Measurements from ENCODE around the gene MUC4.
"Not testable (repeated sequence)": the region's sequence is repeated elsewhere in the genome, so short reads cannot be mapped to it uniquely, and the experiment has no call there.

MUC4 gene

DNA sequence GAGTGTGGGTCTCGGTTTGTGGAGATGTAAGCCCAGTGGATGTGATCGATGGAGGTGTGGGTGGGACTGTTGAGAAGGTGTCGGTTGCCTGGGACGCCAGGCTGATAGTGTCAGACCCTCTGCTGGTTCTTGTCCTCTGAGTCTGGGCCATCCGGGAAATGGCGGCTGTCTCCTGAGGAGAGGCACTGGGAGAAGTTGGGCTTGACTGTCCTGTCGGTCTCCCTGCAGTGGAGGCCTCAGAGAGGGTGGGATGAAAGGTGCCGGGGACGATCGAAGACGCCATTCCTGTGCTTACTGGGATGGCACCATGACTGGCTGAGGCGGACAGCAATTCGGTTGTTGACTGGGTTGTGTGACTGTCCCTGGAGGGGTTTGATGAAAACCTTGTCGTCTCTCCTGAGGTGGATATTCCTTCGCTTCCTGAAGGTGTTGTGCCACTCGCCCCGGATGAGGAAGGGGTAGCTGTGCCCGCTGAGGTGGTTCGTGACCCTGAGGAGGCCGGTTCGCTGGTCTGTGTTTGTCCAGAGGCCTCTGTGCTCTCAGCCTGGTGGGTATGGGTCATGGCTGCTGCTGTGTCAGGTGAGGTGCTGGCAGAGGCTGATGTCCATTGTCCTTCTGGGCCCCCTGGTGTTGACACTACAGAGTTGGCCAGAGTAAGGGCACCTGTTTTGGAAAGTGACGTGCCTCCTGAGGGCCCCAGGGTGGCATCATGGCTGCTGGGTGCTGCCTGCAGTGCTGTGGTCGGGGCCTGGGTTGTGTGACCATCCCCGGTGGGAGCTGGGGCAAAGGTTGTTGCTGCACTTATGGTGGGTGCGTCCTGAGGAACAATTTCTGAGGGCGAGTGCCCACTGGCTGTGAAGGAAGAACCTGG lies 22.8 kb downstream of the MUC4 start:
- no peak for DNase-seq (ENCODE audit: low read depth in 2 of 2)

DNA sequence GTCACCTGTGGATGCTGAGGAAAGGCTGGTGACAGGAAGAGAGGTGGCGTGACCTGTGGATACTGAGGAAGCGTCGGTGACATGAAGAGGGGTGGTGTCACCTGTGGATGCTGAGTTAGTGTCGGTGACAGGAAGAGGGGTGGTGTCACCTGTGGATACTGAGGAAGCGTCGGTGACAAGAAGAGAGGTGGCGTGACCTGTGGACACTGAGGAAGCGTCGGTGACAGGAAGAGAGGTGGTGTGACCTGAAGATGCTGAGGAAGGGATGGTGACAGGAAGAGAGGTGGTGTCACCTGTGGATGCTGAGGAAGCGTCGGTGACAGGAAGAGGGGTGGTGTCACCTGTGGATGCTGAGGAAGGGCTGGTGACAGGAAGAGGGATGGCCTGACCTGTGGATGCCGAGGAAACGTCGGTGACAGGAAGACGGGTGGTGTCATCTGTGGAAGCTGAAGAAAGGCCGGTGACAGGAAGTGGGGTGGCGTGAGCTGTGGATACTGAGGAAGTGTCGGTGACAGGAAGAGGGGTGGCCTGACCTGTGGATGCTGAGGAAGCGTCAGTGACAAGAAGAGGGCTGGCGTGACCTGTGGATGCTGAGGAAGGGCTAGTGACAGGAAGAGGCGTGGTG lies 25.8 kb downstream of the MUC4 start:
- DNase-seq (ENCODE audit: low read depth in 2 of 2) = not testable (repeated sequence)

DNA sequence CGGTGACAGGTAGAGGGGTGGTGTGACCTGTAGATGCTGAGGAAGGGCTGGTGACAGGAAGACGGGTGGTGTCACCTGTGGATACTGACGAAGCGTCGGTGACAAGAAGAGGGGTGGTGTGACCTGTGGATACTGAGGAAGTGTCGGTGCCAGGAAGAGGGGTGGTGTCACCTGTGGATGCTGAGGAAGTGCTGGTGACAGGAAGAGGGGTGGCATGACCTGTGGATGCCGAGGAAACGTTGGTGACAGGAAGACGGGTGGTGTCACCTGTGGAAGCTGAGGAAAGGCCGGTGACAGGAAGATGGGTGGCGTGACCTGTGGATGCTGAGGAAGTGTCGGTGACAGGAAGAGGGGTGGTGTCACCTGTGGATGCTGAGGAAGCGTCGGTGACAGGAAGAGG lies 27.7 kb downstream of the MUC4 start:
- not testable (repeated sequence) for DNase-seq (ENCODE audit: low read depth in 2 of 2)

DNA sequence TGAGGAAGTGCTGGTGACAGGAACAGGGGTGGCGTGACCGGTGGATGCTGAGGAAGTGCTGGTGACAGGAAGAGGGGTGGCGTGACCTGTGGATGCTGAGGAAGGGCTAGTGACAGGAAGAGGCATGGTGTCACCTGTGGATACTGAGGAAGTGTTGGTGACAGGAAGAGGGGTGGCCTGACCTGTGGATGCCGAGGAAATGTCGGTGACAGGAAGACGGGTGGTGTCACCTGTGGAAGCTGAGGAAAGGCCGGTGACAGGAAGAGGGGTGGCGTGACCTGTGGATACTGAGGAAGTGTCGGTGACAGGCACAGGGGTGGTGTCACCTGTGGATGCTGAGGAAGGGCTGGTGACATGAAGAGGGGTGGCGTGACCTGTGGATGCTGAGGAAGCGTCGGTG lies 30.5 kb downstream of the MUC4 start:
- DNase-seq (ENCODE audit: low read depth in 2 of 2) = not testable (repeated sequence)

DNA sequence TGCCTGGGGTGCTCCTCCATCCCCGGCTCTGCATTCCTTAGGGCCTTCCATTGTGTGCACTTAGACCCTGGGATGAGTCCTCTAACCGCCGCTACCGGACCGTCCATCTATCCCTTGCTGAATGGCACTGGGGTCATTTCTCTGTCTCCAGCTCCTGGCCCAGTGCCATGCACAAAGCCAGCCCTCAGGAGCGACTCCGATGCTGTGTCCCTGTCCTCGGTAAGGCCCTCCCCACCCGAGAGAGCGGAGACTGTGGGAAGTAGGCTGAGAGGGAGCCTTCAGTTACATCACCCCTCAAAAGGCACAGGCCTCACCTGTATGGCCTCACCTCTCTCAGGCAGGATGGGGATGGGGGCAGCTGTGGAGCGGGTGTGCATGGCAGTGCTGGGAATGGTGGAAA lies 33.8 kb downstream of the MUC4 start:
- DNase-seq (ENCODE audit: low read depth in 2 of 2) = no peak

DNA sequence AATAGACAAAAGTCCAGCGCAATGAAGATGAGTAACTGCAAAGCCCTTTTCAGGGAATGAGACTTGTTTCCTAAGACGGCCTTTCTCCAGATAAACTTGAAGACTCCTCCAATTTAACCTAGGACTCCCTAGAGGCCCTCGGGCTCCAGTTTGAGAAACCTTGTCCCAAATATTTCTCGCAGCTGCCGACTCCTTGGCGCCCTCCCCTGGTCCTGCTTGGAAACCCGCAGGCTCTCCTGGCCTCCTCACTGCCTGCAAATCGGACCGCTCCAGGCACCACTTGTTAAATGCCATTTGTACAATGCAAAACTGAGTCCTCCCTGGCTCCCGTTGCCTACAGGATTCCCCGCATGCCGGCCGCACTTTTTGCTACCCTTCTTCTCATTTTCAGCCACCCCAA lies 36.8 kb downstream of the MUC4 start:
- no peak for DNase-seq (ENCODE audit: low read depth in 2 of 2)

DNA sequence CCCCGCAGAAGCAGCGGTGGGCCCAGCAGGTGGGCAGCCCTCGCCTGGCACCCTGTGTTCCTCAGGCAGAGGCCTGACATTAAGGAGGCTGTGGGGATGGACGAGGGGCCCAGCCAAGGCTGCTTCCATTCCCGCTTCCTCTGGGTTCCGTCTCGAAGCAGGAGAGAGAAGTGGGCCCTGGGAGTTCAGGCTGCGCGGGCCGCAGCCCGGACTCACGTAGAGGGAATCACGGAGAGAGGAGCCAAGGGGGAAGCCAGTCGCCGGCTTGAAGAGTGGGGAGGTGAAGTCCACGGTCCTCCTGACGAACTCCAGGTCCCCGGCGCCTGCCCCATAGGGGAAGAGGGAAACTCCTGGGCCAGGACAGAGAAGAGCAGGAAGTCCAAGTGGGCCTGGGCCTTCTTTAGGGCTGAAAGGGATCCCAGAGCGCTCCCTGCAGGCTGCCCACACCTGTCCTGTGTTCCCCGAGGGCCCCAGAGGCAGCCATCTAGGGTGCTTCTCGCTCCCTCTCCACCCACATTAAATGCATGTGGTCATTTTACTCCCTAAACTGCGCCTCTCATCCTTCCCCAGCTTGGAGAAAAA lies 37.7 kb downstream of the MUC4 start:
- DNase-seq (ENCODE audit: low read depth in 2 of 2) = no peak

DNA sequence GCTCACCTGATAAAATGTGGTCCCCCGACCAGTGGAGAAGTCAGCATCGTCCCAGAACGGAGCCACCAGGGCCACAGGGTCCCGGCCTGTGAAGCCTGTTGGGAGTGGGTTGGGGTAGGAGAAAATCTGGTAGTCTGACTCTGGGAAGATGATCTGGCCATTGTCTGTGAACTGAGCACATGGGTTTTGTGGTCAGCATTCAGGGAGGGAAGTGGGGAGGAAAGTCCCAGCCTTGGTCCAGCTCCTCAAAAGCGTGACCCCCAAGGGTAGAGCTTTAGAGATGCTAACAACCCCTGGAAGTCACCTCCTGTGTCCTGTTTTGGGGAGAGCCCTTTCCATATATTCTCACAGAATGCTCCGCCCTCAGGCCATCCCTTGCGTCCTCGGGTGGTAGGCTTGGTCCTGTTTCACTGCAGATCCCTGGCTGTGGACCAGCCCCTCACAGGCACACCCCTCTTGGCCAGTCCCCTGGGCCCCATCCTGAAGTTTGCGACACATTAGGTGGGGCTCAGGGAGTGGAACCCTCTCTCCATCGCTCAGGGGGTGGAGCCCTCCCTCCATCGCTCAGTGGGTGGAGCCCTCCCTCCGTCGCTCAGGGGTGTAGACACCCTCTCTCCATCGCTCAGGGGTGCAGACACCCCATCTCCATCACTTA lies 40.0 kb downstream of the MUC4 start:
- no peak for DNase-seq (ENCODE audit: low read depth in 2 of 2)

DNA sequence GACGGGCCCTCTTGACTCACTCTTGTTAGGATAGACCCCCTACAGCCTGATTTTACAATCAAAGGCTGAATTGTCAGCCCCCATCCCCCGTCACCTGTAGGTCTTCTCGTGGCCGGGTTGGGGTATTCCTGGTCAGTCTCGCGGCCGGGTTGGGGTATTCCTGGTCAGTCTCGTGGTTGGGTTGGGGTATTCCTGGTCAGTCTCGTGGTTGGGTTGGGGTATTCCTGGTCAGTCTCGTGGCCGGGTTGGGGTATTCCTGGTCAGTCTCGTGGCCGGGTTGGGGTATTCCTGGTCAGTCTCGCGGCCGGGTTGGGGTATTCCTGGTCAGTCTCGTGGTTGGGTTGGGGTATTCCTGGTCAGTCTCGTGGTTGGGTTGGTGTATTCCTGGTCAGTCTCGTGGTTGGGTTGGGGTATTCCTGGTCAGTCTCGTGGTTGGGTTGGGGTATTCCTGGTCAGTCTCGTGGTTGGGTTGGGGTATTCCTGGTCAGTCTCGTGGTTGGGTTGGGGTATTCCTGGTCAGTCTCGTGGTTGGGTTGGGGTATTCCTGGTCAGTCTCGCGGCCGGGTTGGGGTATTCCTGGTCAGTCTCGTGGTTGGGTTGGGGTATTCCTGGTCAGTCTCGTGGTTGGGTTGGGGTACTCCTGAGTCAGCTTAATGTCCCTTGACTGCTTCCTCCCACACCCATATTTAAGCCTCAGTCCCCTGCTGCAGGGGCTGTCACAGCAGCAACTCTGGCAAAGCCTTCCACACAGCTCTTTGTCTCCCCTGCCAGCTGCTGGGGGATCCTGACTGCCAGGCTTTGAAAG lies 40.7 kb downstream of the MUC4 start:
- not testable (repeated sequence) for DNase-seq (ENCODE audit: low read depth in 2 of 2)

DNA sequence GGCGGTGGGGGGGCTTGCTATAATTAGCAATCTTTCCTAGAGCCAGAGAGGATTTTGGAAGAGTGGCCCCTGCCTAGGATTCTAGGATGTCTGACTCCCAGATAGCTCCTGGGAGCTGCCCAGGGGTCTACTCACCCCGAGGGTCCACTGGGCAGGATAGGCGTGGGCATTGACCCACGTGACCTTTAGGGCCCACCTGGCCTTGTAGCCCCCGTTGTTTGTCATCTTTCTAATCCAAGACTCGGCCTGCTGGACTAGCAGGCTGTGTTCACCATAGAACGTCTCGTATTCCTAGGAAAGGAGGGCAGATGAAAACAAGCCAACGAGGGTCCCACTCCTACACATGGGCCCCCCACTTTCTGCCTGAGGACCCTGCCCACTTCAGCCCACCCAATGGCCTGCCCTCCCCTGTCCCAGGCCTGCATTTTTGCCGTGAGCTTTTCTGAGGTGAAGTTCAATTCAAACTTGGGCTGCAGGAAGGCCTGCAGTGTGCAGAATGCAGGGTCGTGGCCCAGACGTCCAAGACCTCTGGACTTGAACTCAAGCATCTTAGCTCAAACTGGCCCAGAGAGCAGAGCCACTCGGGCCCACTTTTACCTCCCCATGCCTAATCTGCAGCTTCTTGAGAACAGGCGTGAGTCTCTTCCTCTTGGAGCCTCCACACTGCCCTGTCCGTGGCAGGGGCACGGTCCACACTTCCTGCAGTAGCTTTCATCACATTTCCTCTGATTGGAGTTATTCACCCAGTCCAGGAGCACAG lies 41.5 kb downstream of the MUC4 start:
- DNase-seq (ENCODE audit: low read depth in 2 of 2) = no peak

DNA sequence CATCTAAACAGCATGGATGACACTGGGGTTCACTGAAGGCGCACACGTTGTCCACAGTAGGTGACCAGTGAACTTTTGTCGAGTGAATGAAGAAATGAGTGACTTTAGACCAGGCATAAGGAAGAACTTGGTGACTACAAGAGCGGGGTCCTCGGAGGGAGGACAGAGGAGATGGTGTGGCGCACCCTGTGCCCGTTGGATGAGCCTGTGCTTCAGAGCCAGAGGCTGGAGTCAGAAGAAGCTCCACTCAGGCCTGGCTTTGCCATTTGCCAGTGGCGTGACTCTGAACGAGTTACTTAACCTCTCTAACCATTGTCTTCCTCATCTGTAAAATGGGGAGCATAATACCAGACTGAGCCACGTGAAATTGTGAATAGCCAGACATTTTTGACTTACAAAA lies 42.2 kb downstream of the MUC4 start:
- no peak for DNase-seq (ENCODE audit: low read depth in 2 of 2)

DNA sequence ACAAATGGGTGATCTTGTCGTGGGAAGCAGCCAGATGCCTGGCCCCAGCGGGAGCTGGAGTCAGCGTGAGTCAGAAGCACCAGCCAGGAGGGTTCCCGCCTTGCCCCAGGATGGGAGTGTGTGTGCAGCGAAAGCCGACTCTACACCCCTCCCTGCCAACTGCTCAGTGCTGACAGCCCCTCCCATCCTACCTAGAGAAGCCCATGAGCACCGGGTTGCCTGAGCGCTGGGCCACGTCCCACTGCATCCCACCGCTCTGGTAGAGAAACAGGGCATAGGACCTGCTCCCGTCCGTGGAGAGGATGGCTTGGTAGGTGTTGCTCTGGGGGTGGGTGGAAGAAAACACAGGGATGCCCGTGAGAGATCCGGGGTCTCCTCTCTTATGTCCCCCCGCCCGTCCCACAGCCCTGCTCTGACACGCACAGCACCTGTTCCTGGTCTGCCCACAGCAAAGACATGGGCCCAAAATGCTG lies 42.9 kb downstream of the MUC4 start:
- DNase-seq (ENCODE audit: low read depth in 2 of 2) = no peak

DNA sequence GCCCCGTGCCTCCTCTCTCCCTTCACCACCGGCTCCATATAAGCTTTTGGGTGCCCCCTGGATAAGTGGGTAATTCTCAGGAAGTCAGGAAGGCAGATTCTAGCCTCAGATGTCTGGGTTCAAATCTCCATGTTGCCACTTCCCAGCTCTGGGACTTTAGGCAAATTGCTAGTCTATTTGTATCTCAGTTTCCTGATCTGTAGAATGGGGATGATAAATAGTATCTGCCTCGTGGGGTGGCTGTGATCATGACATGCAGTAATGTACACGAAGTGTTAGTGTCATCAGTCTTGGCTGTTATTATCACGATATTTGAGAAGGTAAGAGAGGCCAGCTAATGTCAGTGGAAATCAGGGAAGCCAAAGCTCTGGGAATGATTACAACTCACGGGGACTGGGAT lies 43.3 kb downstream of the MUC4 start:
- no peak for DNase-seq (ENCODE audit: low read depth in 2 of 2)

DNA sequence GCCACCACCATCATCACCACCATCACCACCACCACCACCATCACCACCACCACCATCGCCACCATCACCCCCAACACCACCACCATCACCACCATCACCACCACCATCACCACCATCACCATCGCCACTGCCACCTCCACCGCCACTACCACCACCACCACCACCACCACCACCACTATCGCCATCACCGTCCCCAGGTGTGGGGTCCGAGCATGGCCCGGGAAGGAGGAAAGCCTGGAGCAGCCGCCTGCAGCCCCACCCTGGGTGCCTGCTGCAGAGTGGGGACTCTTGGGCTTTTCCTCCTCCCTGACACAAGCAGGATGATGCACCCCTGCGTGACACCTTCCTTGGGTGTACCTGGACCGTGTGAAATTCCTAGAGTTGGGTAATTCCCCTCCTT lies 43.9 kb downstream of the MUC4 start:
- DNase-seq (ENCODE audit: low read depth in 2 of 2) = no peak

DNA sequence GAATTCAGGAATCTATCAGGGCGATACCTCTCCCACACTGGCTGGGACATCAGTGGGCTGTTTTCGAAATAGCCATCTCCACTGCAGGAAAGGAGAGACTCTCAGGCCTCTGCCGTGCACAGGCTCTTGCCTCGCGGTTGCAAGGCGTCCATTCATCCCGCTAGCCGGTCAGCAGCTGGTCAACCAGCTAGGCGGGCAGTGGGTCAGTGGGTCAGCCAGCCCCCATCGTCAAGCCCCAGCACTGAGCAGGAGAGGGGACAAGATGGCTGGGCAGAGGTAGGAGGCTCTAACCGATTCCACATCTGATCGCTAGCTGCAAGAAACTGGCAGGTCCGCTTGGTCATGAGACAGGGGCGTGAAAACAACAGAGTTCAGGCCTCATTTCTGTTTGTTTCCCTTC lies 45.1 kb downstream of the MUC4 start:
- no peak for DNase-seq (ENCODE audit: low read depth in 2 of 2)

DNA sequence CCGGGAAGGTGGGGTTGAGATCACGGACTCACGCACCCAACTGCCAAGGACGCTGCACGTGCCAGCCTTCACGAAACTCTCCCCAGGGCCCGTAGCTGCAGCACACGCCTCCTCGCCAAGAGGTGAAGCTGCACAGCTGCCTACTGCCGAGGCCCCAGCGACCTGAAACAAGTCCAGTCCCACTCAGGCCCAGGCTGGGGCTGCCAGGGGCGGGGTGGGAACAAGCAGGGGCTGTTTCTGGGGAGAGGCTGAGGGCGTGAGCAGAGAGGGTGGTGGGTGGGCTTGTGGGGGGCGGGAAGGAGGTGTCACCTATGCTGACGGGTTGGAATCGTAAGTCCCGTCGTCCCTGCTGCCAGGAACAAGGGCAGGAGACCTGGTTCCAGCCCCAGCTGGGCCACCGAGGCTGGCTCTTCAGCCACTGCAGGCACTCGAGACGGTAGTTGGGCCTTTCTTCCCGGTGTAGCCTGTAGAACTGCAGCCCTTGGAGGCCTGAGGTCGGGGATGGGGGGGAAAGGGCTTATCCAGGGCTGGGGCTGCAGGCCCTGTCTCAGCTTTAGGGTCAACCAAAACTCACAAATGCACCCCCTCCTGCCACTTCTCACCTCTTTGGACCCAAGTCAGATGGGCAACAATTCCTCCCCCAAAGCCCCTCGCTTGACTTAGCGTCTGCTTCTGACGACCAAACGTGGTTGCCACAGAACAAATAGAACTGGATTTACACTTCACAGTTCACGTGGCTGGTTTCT lies 46.6 kb downstream of the MUC4 start:
- DNase-seq (ENCODE audit: low read depth in 2 of 2) = no peak

DNA sequence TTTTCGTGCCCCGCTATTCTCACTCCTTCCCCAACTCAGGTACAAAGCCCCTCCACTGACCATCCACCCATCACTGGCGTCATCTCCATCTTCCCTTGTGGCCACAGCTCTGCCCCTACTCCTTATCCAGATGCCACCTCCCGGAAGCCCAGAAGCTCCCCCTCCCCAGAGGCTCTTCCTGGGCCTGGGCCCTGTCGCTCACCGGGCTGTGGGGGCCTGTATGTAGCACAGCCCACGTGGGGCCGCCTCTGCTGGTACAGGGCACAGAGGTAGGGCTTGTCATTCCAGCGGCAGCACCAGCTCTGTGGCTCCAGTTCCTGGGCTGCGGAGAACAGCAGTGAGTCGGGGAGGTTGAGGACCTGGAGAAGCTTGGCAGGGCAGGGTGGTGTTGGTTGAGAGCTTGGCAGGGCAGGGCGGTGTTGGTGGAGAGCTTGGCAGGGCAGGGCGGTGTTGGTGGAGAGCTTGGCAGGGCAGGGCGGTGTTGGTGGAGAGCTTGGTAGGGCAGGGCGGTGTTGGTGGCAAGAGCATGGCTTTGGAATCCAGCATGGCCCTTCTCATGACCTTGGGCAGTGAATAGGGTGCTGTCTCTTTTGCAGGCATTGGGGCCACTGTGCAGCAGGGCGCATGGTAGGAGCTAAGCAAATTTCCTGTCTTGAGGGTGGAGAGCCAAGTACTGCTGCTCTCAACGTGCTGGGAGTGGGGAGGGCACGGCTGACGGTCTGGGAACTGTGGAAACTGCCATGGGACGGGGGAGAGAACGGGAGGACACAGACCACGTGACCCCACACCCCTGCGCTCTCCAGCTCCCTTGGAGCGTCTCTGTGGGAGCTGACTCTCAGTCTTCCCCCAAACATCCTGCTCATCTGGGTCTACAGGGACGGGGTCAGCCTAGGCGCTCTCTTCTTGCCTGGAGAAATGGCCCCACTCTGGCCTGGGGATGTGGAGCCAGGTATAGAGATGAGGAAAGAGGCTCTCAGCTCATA lies 47.6 kb downstream of the MUC4 start:
- DNase-seq (ENCODE audit: low read depth in 2 of 2) = no peak

DNA sequence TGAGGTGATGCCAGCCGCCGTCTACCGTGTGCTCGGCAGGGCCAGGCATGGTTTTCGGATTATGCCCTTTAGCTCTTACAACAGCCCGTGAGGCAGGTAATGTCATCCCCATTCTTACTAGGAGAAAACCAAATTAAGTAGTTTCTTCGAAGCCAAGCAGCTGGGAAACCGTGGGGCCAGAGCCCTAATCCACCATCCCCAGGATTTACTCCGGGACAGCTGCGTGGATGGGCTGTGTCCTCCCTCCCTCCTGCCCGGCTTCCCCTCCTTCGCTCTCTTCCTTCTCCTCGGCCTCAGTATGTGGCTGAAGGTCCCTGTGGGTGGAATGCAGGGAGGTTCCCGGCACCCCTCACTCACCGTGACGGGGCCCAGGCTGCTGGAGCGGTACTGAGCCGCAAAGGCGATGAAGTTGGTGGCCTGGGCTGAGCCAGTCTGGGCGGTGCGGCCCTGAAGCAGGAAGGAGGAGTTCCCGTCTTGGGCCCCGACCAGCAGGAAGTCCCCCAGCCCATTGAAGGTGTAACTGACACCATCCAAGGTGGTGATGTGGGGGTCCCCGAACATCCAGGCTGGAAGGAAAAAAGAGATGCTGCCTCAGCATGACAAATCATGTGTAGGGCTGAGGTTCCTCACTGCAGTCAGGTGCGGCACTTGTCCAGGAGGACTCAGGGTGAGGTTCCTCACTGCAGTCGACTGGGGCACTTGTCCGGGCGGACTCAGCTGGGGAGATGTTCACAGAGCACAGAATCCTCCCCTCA lies 48.5 kb downstream of the MUC4 start:
- no peak for DNase-seq (ENCODE audit: low read depth in 2 of 2)
